Heart left ventricle (tissue), 13 donors: ENCODE data around the gene B4GALNT2.

Source experiments
- POLR2A ChIP-seq, 2 donors: fragments of 450-650 bp; IDR thresholded peaks; one replicate each; pipeline ENCODE4 v1.6.1; 2017; ENCODE audit warnings: antibody characterized with exemption in 2 of 2, mild to moderate bottlenecking in 2 of 2, moderate library complexity in 2 of 2
- TF ChIP-seq, protein P1 (sequence below), 12 donors: fragments of 200-600 bp; sonication (generic) in 4 of 12; IDR thresholded peaks; one replicate each; pipeline versions ENCODE4 v1.5.0 to v1.8.0; 2018 to 2022; ENCODE audit warnings: antibody characterized with exemption in 12 of 12, mild to moderate bottlenecking in 5 of 12
- donor health status: ischemic (EF 13 %, LVEDD 7.1; RV severe dilation, severe dysfunction).
- donor health status: DM: no; HTN: yes; CAD: no.
- donor health status: DM: no; HTN: no; CAD: no.
- donor health status: ischemic (EF 25% LVEDD 6.9; RV normal size, moderate dysfunction).
- donor health status: ischemic (EF 25% LVEDD 5.7; RV mildly dilated, moderate dysfunction).
- donor health status: ischemic (EF 35%, LVEDD 5.7; RV mildly dilated, moderate dysfunction).
- donor health status: nonischemic (EF 11% LVEDD 7.7; RV severe dilation, severe dysfunction).
- donor health status: DM: yes; HTN: yes; CAD: no.
- donor health status: PGD.
- donor health status: ischemic (EF 29% LVEDD 5.4; RV normal size, mild dysfunction).
- donor health status: nonischemic (EF 23%, LVEDD 6.1; RV moderate dilation, normal function).

DNA sequence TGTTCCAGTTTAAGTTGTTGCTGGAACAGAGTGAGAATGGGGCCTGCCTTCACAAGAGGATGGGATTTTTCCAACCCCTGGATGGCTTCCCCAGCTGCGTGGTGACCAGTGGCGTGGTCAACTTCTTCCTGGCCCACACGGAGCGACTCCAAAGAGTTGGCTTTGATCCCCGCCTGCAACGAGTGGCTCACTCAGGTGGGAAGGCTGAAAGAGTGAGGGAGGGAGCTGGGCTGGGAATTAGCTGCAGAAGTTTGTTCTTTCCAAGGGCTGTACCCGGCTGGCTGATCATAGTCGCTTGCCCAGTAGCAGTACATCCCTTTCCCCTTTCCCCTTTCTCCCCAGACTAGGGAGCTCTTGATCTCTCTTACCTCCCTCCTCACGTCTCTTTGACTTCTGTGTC, 36.1 kb downstream of the B4GALNT2 start:
- TF ChIP-seq, protein P1, sequence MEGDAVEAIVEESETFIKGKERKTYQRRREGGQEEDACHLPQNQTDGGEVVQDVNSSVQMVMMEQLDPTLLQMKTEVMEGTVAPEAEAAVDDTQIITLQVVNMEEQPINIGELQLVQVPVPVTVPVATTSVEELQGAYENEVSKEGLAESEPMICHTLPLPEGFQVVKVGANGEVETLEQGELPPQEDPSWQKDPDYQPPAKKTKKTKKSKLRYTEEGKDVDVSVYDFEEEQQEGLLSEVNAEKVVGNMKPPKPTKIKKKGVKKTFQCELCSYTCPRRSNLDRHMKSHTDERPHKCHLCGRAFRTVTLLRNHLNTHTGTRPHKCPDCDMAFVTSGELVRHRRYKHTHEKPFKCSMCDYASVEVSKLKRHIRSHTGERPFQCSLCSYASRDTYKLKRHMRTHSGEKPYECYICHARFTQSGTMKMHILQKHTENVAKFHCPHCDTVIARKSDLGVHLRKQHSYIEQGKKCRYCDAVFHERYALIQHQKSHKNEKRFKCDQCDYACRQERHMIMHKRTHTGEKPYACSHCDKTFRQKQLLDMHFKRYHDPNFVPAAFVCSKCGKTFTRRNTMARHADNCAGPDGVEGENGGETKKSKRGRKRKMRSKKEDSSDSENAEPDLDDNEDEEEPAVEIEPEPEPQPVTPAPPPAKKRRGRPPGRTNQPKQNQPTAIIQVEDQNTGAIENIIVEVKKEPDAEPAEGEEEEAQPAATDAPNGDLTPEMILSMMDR (IDR thresholded peaks at IDR 0.05) = no peak
- no peak for TF ChIP-seq POLR2A (IDR thresholded peaks at IDR 0.05)
